Transverse colon (tissue), 4 donors: ENCODE results near the gene TRIOBP. TPM values are rescaled to one million over a fixed set of nuclear protein-coding genes. Genes with fewer than 3 reads are reported as not detected.

ENCODE experiments used
- DNase-seq: peaks from one replicate; pipeline ENCODE4 v3.0.0-alpha.2; 2019
- H3K27ac ChIP-seq, 4 donors: fragments of 200-600 bp; sonication (generic); 2 replicates each; pipeline ENCODE4 v1.5.1; 2016 to 2018; ENCODE audit warnings: inconsistent platforms in 4 of 4
- H3K27me3 ChIP-seq: fragments of 200-600 bp; sonication (generic); 2 replicates; pipeline ENCODE4 v1.5.1; 2017; ENCODE audit warnings: inconsistent platforms
- H3K36me3 ChIP-seq, 4 donors: fragments of 200-600 bp; sonication (generic); 2 replicates each; pipeline ENCODE4 v1.5.1; 2017 to 2019; ENCODE audit warnings: inconsistent platforms in 4 of 4
- H3K4me1 ChIP-seq, 4 donors: fragments of 200-600 bp; sonication (generic); 2 replicates each; pipeline ENCODE4 v1.5.1; 2017 to 2020; ENCODE audit warnings: inconsistent platforms in 4 of 4
- H3K4me3 ChIP-seq, 4 donors: fragments of 200-600 bp; sonication (generic); 1 replicate in 1 of 4; 2 replicates in 3 of 4; pipeline versions ENCODE4 v1.5.1 to v1.6.1; 2017 to 2019; ENCODE audit warnings: inconsistent platforms in 4 of 4
- H3K9me3 ChIP-seq, 2 donors: fragments of 200-600 bp; sonication (generic); 2 replicates each; pipeline ENCODE4 v1.5.1; 2017 to 2019; ENCODE audit warnings: inconsistent platforms in 2 of 2
- CTCF ChIP-seq, 5 experiments: fragments of 200-600 bp in 3 of 5; fragments of 450-650 bp in 2 of 5; sonication (generic) in 3 of 5; IDR thresholded peaks; 1 replicate in 2 of 5; 2 replicates in 3 of 5; pipeline ENCODE4 v1.5.1; 2016 to 2017; ENCODE audit warnings: antibody characterized with exemption in 5 of 5, inconsistent platforms in 3 of 5, mild to moderate bottlenecking in 2 of 5, moderate library complexity in 1 of 5
- EP300 ChIP-seq: sonication (generic); formaldehyde crosslinking; IDR thresholded peaks from one replicate; pipeline ENCODE4 v1.6.1; 2017; ENCODE audit warnings: antibody characterized with exemption, low read depth
- POLR2A ChIP-seq: fragments of 450-650 bp; IDR thresholded peaks from one replicate; pipeline ENCODE4 v1.6.1; 2016; ENCODE audit warnings: antibody characterized with exemption, mild to moderate bottlenecking, moderate library complexity
- POLR2AphosphoS5 ChIP-seq, 3 donors: sonication (generic); formaldehyde crosslinking; IDR thresholded peaks; one replicate each; pipeline ENCODE4 v1.6.1; 2016; ENCODE audit warnings: antibody characterized with exemption in 3 of 3
- WGBS, 2 donors: methylation state at CpG; one replicate each; pipeline ENCODE4 v1.1.5; 2018; ENCODE audit warnings: low coverage in 1 of 2; 5-methylcytosine and 5-hydroxymethylcytosine counted together
- in situ Hi-C, 4 donors: fragments of 200-750 bp; cut with MboI; loops; one replicate each; pipeline versions ENCODE4 v1.15.0 to v1.15.1; 2017; ENCODE audit warnings: low sequenced_read_pairs in 3 of 4, low pct_ligation_motif_present in 1 of 4, low pct_unique_long_range_greater_than_20kb in 1 of 4
- intact Hi-C: fragments of 100-400 bp; cut with DNase I; formaldehyde crosslinking; loops from one replicate; pipeline ENCODE4 v1.15.1; 2023; ENCODE audit warnings: low total_unique reads
- total RNA-seq, 4 donors: library from RNA; depleted of rRNA; stranded (reverse); fragments of >200 nt; gene quantifications; one replicate each; pipeline ENCODE4 v1.1.0, GENCODE V29; 2016

The TRIOBP gene
- total RNA-seq, 4 donors from 2014 or later = 121 to 265 (median 129) TPM

DNA sequence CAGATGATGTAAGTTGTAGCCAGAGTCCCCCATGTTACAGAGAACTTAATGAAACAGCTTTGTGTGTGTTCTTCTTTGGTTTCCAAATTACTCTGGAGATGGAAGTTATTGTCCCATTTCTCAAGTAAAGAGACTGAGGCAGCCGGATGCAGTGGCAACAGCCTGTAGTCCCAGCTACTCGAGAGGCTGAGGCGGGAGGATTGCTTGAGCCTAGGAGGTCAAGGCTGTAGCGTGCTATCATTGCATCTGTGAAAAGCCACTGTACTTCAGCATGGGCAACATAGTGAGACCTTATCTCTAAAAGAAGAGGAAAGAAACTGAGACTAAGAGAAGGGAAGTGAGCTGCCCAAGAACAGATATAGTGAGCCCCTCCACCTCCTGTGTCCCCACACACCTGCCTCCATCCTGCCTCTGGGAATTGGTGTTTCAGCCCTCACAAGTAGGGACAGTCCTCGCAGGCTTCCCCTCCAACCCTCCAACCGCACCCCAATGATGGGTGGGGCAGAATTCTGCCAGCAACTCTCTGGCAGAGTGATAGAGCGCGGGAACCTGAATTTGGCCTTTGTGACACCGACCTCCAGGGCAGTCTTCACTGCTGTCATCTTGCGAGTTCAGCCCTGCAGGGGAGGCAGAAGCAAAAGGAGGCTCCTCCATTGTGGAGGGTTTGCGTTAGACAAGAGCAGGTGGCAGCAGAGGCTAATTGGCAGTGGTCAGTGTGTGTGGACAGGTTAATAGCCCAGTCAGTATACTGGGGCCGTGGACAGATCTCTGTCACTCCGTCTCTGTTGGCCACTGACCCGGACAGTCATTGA, 36.7 kb upstream of the TRIOBP start:
- DNase-seq = peak; percentile 46
- Histone ChIP-seq H3K27ac (peak overlapping the region; percentile 87 to 93 (median 90)), H3K9me3 (no peaks in the 10 kb centered on the region), H3K4me1 (peaks cover 24 to 72% (median 51%) of the 10 kb centered on the region in 4 donors), H3K36me3 (no peaks in the 10 kb centered on the region), H3K27me3 (no peaks in the 10 kb centered on the region), H3K4me3 (peak overlapping the region in 3 of 4 donors; percentile 67 to 78 (median 71))
- 50% methylated on average over 14 of the region's 14 CpGs; no CpG with 5 or more reads in 1 of the 2 donors for WGBS, 2 donors
- intact Hi-C loops = no loop called here
- in situ Hi-C loops = no loop called here
- TF ChIP-seq POLR2AphosphoS5 (IDR thresholded peaks at IDR 0.05) (no peak), POLR2A (no peak), EP300 (no peak), CTCF (IDR thresholded peaks at IDR 0.05) (no peak)

- H3K36me3 ChIP-seq = no peaks in the 10 kb centered on the region
- DNase-seq = no peak
These were observed 36.2 kb upstream of the TRIOBP start for GRCh38 chr22:37660709-37661045.

DNA sequence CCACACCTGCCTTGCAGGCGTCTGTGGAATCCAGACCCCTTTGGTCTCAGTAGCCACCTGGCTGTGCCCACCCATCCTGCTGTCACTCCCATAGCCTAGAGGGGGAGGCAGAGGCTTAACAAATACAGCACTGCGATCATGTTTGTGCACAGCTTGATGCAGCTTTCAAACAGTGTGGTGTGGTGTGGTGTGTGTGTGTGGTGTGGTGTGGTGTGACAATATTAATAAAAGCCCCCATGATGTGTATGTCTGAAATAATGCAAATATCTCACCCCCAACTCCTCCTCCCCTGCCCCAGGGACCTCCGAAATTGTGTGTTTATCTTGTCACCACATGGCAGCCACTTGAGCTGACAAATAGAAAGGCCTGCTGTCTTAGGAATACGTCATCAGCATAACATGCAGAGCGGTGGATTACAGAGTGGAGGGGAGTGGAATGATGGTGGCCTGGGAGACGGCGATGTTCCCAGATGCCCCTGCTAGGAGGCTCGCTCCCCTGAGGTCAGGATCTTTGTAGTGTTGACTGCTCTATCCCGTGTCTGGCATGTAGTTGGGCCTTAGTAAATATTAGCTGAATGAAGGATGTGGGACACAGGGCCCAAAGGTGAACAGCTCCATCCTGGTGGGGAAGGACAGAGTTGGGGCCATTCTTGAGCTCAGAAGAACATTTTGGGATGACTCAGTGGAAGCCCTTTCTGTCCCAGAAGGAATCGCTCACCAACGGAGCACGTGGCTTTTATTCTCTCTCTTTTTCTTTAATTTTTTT, 35.5 kb upstream of the TRIOBP start:
- H3K4me3 ChIP-seq = peak overlapping the region in 1 of 4 donors; percentile 71
- H3K4me1 ChIP-seq = peaks cover 24 to 64% (median 46%) of the 10 kb centered on the region in 4 donors
- intact Hi-C loops (no loop called here), in situ Hi-C loops (no loop called here)
- no peaks in the 10 kb centered on the region for H3K9me3 ChIP-seq
- no peak for DNase-seq
- H3K27ac ChIP-seq = peak overlapping the region; percentile 87 to 93 (median 90)
- no peaks in the 10 kb centered on the region for H3K27me3 ChIP-seq
- peaks cover 0 to 5% (median 0%) of the 10 kb centered on the region in 4 donors for H3K36me3 ChIP-seq
- no peak for TF ChIP-seq POLR2A
- no peak for TF ChIP-seq EP300
- peak in 2 of 3 donors; percentile 39 to 53 for TF ChIP-seq POLR2AphosphoS5 (IDR thresholded peaks at IDR 0.05)
- TF ChIP-seq CTCF (IDR thresholded peaks at IDR 0.05) = peak in 3 of 5 experiments; percentile 20 to 28 (median 27)
- WGBS, 2 donors = 53% methylated on average over 12 of the region's 12 CpGs; no CpG with 5 or more reads in 1 of the 2 donors

More at GRCh38 chr22:37660709-37661045, 36.2 kb upstream of the TRIOBP start:
- in situ Hi-C loops = no loop called here
- H3K9me3 ChIP-seq = no peaks in the 10 kb centered on the region
- no peaks in the 10 kb centered on the region for H3K27me3 ChIP-seq
- H3K27ac ChIP-seq = peak overlapping the region; percentile 87 to 93 (median 90)
- peaks cover 24 to 66% (median 46%) of the 10 kb centered on the region in 4 donors for H3K4me1 ChIP-seq
- H3K4me3 ChIP-seq = peak overlapping the region in 1 of 4 donors; percentile 71
- no peak for TF ChIP-seq POLR2AphosphoS5 (IDR thresholded peaks at IDR 0.05)
- intact Hi-C loops = no loop called here
- 58% methylated on average over 2 of the region's 2 CpGs; no CpG with 5 or more reads in 1 of the 2 donors for WGBS, 2 donors

- no peak for DNase-seq
- Histone ChIP-seq H3K4me3 (no peak overlapping the region), H3K36me3 (peaks cover 0 to 12% (median 0%) of the 10 kb centered on the region in 4 donors), H3K27ac (peak overlapping the region; percentile 87 to 93 (median 90)), H3K27me3 (no peaks in the 10 kb centered on the region), H3K4me1 (peaks cover 24 to 64% (median 46%) of the 10 kb centered on the region in 4 donors), H3K9me3 (no peaks in the 10 kb centered on the region)
- 74 to 80% methylated on average over 2 to 5 of the region's 5 CpGs for WGBS, 2 donors
- TF ChIP-seq POLR2AphosphoS5 (IDR thresholded peaks at IDR 0.05) = no peak
- no peak for TF ChIP-seq EP300
- TF ChIP-seq CTCF (IDR thresholded peaks at IDR 0.05) = no peak
- no peak for TF ChIP-seq POLR2A
- in situ Hi-C loops = no loop called here
- intact Hi-C loops = no loop called here
These were observed 34.8 kb upstream of the TRIOBP start for GRCh38 chr22:37662039-37662438.
